ENCODE measurements around the gene POLR3G.

The POLR3G gene

DNA sequence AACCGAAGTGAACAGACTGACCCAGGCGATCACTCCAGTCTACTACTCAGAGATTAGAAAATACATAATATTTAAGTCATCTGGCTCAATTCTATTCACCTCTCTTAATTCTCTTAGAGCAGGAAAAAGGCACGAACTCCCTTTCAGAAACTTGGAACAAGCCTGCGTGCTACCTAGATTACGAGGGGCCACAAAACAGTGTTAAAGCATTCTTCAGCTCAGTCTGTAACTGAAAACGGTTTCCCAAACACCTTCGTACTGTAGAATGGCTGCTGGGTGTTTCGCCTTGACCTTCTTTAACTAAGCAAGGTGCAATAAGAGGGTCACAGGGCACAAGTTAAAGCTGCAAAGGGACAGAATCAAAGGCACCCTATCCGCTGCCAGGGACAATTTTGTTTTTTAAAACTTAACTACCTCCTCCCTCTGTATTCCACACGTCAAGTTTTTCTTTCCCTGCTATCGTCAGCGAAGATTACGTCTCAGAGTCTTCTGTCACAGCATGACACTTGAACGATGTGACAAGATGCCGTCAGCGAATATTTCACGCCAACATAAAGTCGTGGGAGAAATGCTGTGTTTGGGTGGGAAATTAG, 54.0 kb downstream of the POLR3G start:
- Mint-ChIP-seq H3K4me3 (peak overlapping the region; percentile 98), H3K4me1 (peaks cover 29% of the 10 kb centered on the region), H3K9me3 (no peaks in the 10 kb centered on the region), H3K27me3 (ENCODE audit: low read depth, poor library complexity) (no peaks in the 10 kb centered on the region), H3K27ac (peak overlapping the region; percentile 47), H3K36me3 (ENCODE audit: low read depth) (peaks cover 16% of the 10 kb centered on the region)
- no peak for DNase-seq
- TF ChIP-seq, protein P1, sequence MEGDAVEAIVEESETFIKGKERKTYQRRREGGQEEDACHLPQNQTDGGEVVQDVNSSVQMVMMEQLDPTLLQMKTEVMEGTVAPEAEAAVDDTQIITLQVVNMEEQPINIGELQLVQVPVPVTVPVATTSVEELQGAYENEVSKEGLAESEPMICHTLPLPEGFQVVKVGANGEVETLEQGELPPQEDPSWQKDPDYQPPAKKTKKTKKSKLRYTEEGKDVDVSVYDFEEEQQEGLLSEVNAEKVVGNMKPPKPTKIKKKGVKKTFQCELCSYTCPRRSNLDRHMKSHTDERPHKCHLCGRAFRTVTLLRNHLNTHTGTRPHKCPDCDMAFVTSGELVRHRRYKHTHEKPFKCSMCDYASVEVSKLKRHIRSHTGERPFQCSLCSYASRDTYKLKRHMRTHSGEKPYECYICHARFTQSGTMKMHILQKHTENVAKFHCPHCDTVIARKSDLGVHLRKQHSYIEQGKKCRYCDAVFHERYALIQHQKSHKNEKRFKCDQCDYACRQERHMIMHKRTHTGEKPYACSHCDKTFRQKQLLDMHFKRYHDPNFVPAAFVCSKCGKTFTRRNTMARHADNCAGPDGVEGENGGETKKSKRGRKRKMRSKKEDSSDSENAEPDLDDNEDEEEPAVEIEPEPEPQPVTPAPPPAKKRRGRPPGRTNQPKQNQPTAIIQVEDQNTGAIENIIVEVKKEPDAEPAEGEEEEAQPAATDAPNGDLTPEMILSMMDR (IDR thresholded peaks at IDR 0.05) = no peak

DNA sequence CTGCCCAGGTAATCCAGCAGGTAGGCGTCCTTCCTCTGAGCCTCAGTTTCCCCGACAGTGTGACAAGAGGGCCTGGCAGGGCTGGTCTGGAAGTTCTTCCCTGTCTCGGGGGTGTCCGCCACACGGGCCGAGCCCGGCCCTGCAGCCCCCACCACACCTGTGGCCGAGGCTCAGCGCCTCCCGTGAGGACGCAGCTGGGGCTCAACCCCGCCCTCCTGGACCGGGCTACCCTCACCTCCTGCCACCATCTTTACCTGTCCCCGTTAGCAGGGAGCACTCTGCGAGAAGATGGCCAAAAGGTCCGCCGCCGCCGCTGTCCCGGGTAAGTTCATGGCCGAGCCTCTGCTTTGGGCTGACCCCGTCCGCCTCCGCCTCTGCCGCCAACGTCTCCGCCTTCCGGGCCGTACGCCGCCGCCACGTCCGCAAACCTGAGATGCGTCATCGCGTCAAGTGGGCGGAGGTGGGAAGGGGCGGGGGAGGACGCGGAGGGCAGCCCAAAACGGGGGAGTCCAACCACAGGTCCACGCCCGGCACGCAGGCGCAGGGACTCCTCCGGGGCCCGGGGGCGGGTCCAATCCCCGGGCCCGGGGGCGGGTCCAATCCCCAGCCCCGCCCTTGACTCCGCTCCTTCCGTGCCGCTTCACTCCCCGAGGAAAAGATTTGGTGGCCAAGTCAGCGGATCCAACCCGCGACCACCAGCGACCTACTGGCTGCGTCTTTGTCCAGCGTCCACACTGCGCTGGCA, 54.7 kb downstream of the POLR3G start, which contains the start of gene LYSMD3:
Gene LYSMD3 (minus strand): TSS at position 391 of the 745 bp plus-strand sequence. CDS start 4,295 bp downstream, outside the sequence.
- no peaks in the 10 kb centered on the region for H3K27me3 Mint-ChIP-seq (ENCODE audit: low read depth, poor library complexity)
- peaks cover 12% of the 10 kb centered on the region for H3K36me3 Mint-ChIP-seq (ENCODE audit: low read depth)
- peak within 1 kb of the TSS; percentile 99 for H3K27ac Mint-ChIP-seq
- H3K9me3 Mint-ChIP-seq = no peaks in the 10 kb centered on the region
- TF ChIP-seq, protein P1 (IDR thresholded peaks at IDR 0.05) = no peak
- DNase-seq = peak; percentile 96
- H3K4me1 Mint-ChIP-seq = peaks cover 31% of the 10 kb centered on the region
- peak within 1 kb of the TSS; percentile 98 for H3K4me3 Mint-ChIP-seq

DNA sequence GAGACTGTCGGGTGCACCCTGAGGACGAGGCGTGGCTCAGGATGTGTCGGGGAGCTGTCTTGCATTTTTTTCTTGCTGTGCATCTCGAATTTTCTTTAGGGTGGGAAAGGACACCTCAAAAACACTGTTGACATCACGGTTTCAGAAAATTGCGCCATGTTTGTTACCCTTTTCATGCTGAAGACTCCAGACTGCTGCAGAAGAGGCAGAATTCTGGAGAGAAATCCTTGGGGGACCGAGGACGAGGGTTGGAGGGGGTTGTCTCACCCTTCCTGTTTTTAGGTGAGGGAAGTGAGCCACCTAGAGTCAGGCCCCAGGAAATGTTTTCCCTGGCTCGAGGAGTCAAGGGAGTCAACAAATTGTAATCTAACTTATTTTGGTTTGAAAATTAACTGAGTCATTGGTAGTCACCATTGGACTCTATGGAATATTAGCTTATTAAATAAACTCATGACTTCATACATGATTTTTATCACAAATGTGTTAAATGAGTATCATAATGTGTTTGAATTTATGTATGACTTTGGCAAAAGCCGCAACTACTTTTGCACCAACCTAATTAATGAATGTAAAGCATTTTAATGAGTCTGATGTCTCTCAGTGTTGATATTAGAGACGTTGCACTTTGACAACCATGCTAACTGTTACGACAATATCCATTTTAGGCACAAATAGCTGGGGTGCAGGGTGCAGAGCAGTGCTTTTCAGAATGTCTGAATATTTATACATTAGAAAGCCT, 55.4 kb downstream of the POLR3G start:
- Mint-ChIP-seq H3K36me3 (ENCODE audit: low read depth) (peaks cover 5% of the 10 kb centered on the region), H3K27ac (peak overlapping the region; percentile 99), H3K9me3 (no peaks in the 10 kb centered on the region), H3K4me3 (peak overlapping the region; percentile 98), H3K27me3 (ENCODE audit: low read depth, poor library complexity) (no peaks in the 10 kb centered on the region), H3K4me1 (peaks cover 31% of the 10 kb centered on the region)
- TF ChIP-seq, protein P1 (IDR thresholded peaks at IDR 0.05) = peak; percentile 64
- peak; percentile 60 for DNase-seq

DNA sequence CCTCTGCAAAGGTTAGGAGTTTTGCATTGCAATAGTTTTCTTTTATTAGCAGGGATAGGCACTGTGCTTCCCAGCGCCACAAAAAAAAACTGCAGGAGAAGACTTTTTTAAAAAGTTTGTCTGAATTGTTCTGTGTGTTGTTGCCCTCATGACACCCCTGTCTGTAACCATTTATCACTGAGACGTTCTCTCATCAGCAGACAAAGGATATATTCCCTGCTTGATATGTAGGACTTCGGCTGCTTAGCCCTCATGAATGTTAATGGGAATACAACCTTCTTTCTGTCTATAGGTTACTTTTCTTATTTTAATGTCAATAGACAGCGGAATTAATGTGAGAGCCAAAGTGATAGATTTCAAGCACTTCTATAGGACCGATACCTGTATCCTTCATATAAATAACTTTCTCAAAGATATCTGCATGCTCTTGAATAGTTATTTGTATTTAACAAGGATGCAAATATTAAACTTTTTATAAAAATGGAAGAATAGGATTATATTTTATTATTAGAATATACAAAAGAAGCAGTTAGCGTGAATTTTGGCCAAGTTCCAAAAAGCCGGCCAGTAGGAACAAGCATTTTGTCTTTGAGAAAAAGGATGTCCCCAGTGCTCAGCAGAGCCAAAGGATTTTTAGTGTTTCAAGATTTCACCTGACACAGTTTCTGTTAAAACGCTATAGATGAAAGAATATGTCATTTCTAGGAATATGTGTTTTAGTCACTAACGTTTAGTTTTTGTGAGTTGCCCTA, 56.2 kb downstream of the POLR3G start:
- Mint-ChIP-seq H3K4me1 (peaks cover 31% of the 10 kb centered on the region), H3K36me3 (ENCODE audit: low read depth) (no peaks in the 10 kb centered on the region), H3K27ac (no peak overlapping the region), H3K27me3 (ENCODE audit: low read depth, poor library complexity) (no peaks in the 10 kb centered on the region), H3K9me3 (no peaks in the 10 kb centered on the region), H3K4me3 (peak overlapping the region; percentile 98)
- TF ChIP-seq, protein P1 (IDR thresholded peaks at IDR 0.05) = no peak
- DNase-seq = no peak

DNA sequence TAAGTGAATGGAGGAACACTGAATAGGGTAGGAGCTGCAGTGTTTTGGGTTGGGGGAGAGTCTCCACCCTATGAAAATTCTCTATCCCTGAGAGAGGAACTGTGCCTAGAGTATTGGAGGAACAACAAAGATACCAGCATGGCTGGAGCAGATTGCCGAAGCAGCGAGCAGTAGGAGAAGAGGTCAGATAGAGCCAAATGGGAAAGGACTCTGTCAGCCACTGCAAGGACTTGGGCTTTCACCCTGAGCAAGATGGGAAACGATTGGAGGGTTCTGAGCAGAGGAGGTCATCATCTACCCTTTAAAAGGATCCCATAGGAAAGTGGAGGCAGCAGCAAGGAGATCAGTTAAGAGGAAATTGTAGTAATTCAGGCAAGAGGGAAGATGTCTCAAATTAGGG, 59.1 kb downstream of the POLR3G start:
- H3K36me3 Mint-ChIP-seq (ENCODE audit: low read depth) = no peaks in the 10 kb centered on the region
- no peaks in the 10 kb centered on the region for H3K9me3 Mint-ChIP-seq
- H3K27ac Mint-ChIP-seq = no peak overlapping the region
- no peak for DNase-seq
- H3K4me3 Mint-ChIP-seq = no peak overlapping the region
- H3K27me3 Mint-ChIP-seq (ENCODE audit: low read depth, poor library complexity) = no peaks in the 10 kb centered on the region
- TF ChIP-seq, protein P1 (IDR thresholded peaks at IDR 0.05) = no peak
- H3K4me1 Mint-ChIP-seq = peaks cover 6% of the 10 kb centered on the region

All from nephron progenitor cell (in vitro differentiated cells).